ENCODE data around the gene SH3TC1.

SH3TC1 gene

GRCh38 chr4:8217246-8217511, 18.1 kb downstream of the SH3TC1 start:
- no peaks in the 10 kb centered on the region for H3K9me3 ChIP-seq (ENCODE audit: low read length)
- no peaks in the 10 kb centered on the region for H3K9me2 ChIP-seq (ENCODE audit: low read depth, low read length)
- TF ChIP-seq EZH2 (IDR thresholded peaks at IDR 0.05; ENCODE audit: borderline replicate concordance, low read length) (no peak), CTCF (IDR thresholded peaks at IDR 0.05; ENCODE audit: low read length) (no peak)
- H2AFZ ChIP-seq (ENCODE audit: low read length): no peak overlapping the region
- no peak overlapping the region for H3K4me3 ChIP-seq (ENCODE audit: low read depth, low read length, poor library complexity, severe bottlenecking)
- 0 out of 2 replicates have a peak, but pooled peaks cover 6% of the 10 kb centered on the region for H3K36me3 ChIP-seq (ENCODE audit: insufficient read depth, low read length)
- H3K4me2 ChIP-seq (ENCODE audit: low read length): no peak overlapping the region
- no peak overlapping the region for H3K9ac ChIP-seq (ENCODE audit: low read length)
- no peaks in the 10 kb centered on the region for H3K79me2 ChIP-seq (ENCODE audit: insufficient read depth, low read length)
- no peak overlapping the region for H3K27ac ChIP-seq (ENCODE audit: low read depth, low read length, poor library complexity, severe bottlenecking)
- no peaks in the 10 kb centered on the region for H3K27me3 ChIP-seq (ENCODE audit: insufficient read depth, low read length)
- H3F3A ChIP-seq (ENCODE audit: insufficient read depth, low read length): no peaks in the 10 kb centered on the region
- H4K20me1 ChIP-seq (ENCODE audit: insufficient read depth, low read length): no peaks in the 10 kb centered on the region
- H3K4me1 ChIP-seq (ENCODE audit: insufficient read depth, low read length, severe bottlenecking): no peaks in the 10 kb centered on the region

- H3K4me1 ChIP-seq (ENCODE audit: insufficient read depth, low read length, severe bottlenecking): no peaks in the 10 kb centered on the region
- H3K9me3 ChIP-seq (ENCODE audit: low read length): no peaks in the 10 kb centered on the region
- TF ChIP-seq CTCF (IDR thresholded peaks at IDR 0.05; ENCODE audit: low read length) (no peak), EZH2 (IDR thresholded peaks at IDR 0.05; ENCODE audit: borderline replicate concordance, low read length) (no peak)
- no peak overlapping the region for H3K4me3 ChIP-seq (ENCODE audit: low read depth, low read length, poor library complexity, severe bottlenecking)
- no peaks in the 10 kb centered on the region for H3F3A ChIP-seq (ENCODE audit: insufficient read depth, low read length)
- H3K27ac ChIP-seq (ENCODE audit: low read depth, low read length, poor library complexity, severe bottlenecking): no peak overlapping the region
- no peak overlapping the region for H3K4me2 ChIP-seq (ENCODE audit: low read length)
- no peak overlapping the region for H2AFZ ChIP-seq (ENCODE audit: low read length)
- no peaks in the 10 kb centered on the region for H3K9me2 ChIP-seq (ENCODE audit: low read depth, low read length)
- H3K79me2 ChIP-seq (ENCODE audit: insufficient read depth, low read length): no peaks in the 10 kb centered on the region
- H4K20me1 ChIP-seq (ENCODE audit: insufficient read depth, low read length): no peaks in the 10 kb centered on the region
- no peak overlapping the region for H3K9ac ChIP-seq (ENCODE audit: low read length)
- no peaks in the 10 kb centered on the region for H3K27me3 ChIP-seq (ENCODE audit: insufficient read depth, low read length)
- 0 out of 2 replicates have a peak, but pooled peaks cover 6% of the 10 kb centered on the region for H3K36me3 ChIP-seq (ENCODE audit: insufficient read depth, low read length)
Measured at GRCh38 chr4:8217871-8218270, 18.8 kb downstream of the SH3TC1 start.

- H3F3A ChIP-seq (ENCODE audit: insufficient read depth, low read length): no peaks in the 10 kb centered on the region
- no peak overlapping the region for H3K4me3 ChIP-seq (ENCODE audit: low read depth, low read length, poor library complexity, severe bottlenecking)
- H3K36me3 ChIP-seq (ENCODE audit: insufficient read depth, low read length): 0 out of 2 replicates have a peak, but pooled peaks cover 6% of the 10 kb centered on the region
- H3K27ac ChIP-seq (ENCODE audit: low read depth, low read length, poor library complexity, severe bottlenecking): no peak overlapping the region
- H3K9ac ChIP-seq (ENCODE audit: low read length): no peak overlapping the region
- TF ChIP-seq CTCF (IDR thresholded peaks at IDR 0.05; ENCODE audit: low read length) (no peak), EZH2 (IDR thresholded peaks at IDR 0.05; ENCODE audit: borderline replicate concordance, low read length) (no peak)
- H3K4me2 ChIP-seq (ENCODE audit: low read length): no peak overlapping the region
- H3K9me3 ChIP-seq (ENCODE audit: low read length): no peaks in the 10 kb centered on the region
- H4K20me1 ChIP-seq (ENCODE audit: insufficient read depth, low read length): no peaks in the 10 kb centered on the region
- H3K27me3 ChIP-seq (ENCODE audit: insufficient read depth, low read length): no peaks in the 10 kb centered on the region
- H2AFZ ChIP-seq (ENCODE audit: low read length): no peak overlapping the region
- H3K4me1 ChIP-seq (ENCODE audit: insufficient read depth, low read length, severe bottlenecking): no peaks in the 10 kb centered on the region
- H3K9me2 ChIP-seq (ENCODE audit: low read depth, low read length): no peaks in the 10 kb centered on the region
- H3K79me2 ChIP-seq (ENCODE audit: insufficient read depth, low read length): no peaks in the 10 kb centered on the region
Measured at GRCh38 chr4:8218371-8219031, 19.4 kb downstream of the SH3TC1 start.
